Skeletal muscle satellite cell (primary cell): ENCODE results near the gene KLF9.

ENCODE experiments used
- H3K27me3 ChIP-seq: 2 replicates; pipeline ENCODE4 v1.7.0; 2013; ENCODE audit warnings: low read length; ENCODE audit not compliant: control insufficient read depth, insufficient read depth
- H3K36me3 ChIP-seq: 2 replicates; pipeline ENCODE4 v1.7.0; 2013; ENCODE audit warnings: mild to moderate bottlenecking, control low read depth, low read length; ENCODE audit not compliant: insufficient read depth
- H3K4me1 ChIP-seq: 2 replicates; pipeline ENCODE4 v1.7.0; 2013; ENCODE audit warnings: low read length; ENCODE audit not compliant: control insufficient read depth, insufficient read depth
- H3K4me2 ChIP-seq: 2 replicates; pipeline ENCODE4 v1.7.0; 2013; ENCODE audit warnings: mild to moderate bottlenecking, low read length
- H3K4me3 ChIP-seq: 2 replicates; pipeline ENCODE4 v1.7.0; 2013; ENCODE audit warnings: low read length
- H3K9ac ChIP-seq: 2 replicates; pipeline ENCODE4 v1.7.0; 2013; ENCODE audit warnings: mild to moderate bottlenecking, low read depth, low read length, moderate library complexity
- H3K9me3 ChIP-seq: replicated peaks from 2 replicates; pipeline ENCODE4 v1.7.0; 2013; ENCODE audit warnings: mild to moderate bottlenecking, control low read depth, low read length

The KLF9 gene

GRCh38 chr9:70385426-70385825 is 29.0 kb downstream of the KLF9 start:
- H3K36me3 ChIP-seq: peaks cover 58% of the 10 kb centered on the region

GRCh38 chr9:70382709-70383605 is 31.5 kb downstream of the KLF9 start:
- Histone ChIP-seq H3K36me3 (peaks cover 53% of the 10 kb centered on the region), H3K4me2 (no peak overlapping the region), H3K9ac (no peak overlapping the region), H3K4me3 (no peak overlapping the region), H3K4me1 (no peaks in the 10 kb centered on the region), H3K9me3 (no peaks in the 10 kb centered on the region), H3K27me3 (no peaks in the 10 kb centered on the region)

More at GRCh38 chr9:70385426-70385825, 29.0 kb downstream of the KLF9 start:
- H3K4me1 ChIP-seq: peaks cover 11% of the 10 kb centered on the region
- no peak overlapping the region for H3K4me3 ChIP-seq
- no peaks in the 10 kb centered on the region for H3K27me3 ChIP-seq
- no peaks in the 10 kb centered on the region for H3K9me3 ChIP-seq
- no peak overlapping the region for H3K4me2 ChIP-seq
- no peak overlapping the region for H3K9ac ChIP-seq

GRCh38 chr9:70382046-70382708 is 32.3 kb downstream of the KLF9 start:
- H3K27me3 ChIP-seq: no peaks in the 10 kb centered on the region
- no peaks in the 10 kb centered on the region for H3K9me3 ChIP-seq
- H3K4me2 ChIP-seq: no peak overlapping the region
- H3K4me3 ChIP-seq: no peak overlapping the region
- H3K9ac ChIP-seq: no peak overlapping the region
- H3K4me1 ChIP-seq: no peaks in the 10 kb centered on the region
- H3K36me3 ChIP-seq: peaks cover 48% of the 10 kb centered on the region

- Histone ChIP-seq H3K4me1 (peaks cover 5% of the 10 kb centered on the region), H3K4me2 (peak overlapping the region; percentile 58), H3K9ac (no peak overlapping the region), H3K9me3 (no peaks in the 10 kb centered on the region), H3K27me3 (no peaks in the 10 kb centered on the region), H3K36me3 (no peaks in the 10 kb centered on the region), H3K4me3 (no peak overlapping the region)
Measured at GRCh38 chr9:70374962-70375618, 39.4 kb downstream of the KLF9 start.

GRCh38 chr9:70367305-70367930 is 47.0 kb downstream of the KLF9 start:
- H3K4me2 ChIP-seq: no peak overlapping the region
- no peaks in the 10 kb centered on the region for H3K4me1 ChIP-seq
- no peak overlapping the region for H3K4me3 ChIP-seq
- no peaks in the 10 kb centered on the region for H3K9me3 ChIP-seq
- H3K36me3 ChIP-seq: no peaks in the 10 kb centered on the region
- no peak overlapping the region for H3K9ac ChIP-seq
- H3K27me3 ChIP-seq: no peaks in the 10 kb centered on the region

GRCh38 chr9:70363760-70364159 is 50.7 kb downstream of the KLF9 start:
- H3K4me1 ChIP-seq: no peaks in the 10 kb centered on the region
- no peaks in the 10 kb centered on the region for H3K36me3 ChIP-seq
- H3K27me3 ChIP-seq: no peaks in the 10 kb centered on the region
- H3K4me3 ChIP-seq: no peak overlapping the region
- H3K4me2 ChIP-seq: no peak overlapping the region
- H3K9me3 ChIP-seq: no peaks in the 10 kb centered on the region
- no peak overlapping the region for H3K9ac ChIP-seq

GRCh38 chr9:70362952-70363351 is 51.5 kb downstream of the KLF9 start:
- no peak overlapping the region for H3K4me2 ChIP-seq
- peaks cover 4% of the 10 kb centered on the region for H3K36me3 ChIP-seq
- no peaks in the 10 kb centered on the region for H3K4me1 ChIP-seq
- H3K4me3 ChIP-seq: no peak overlapping the region
- H3K27me3 ChIP-seq: no peaks in the 10 kb centered on the region
- H3K9ac ChIP-seq: no peak overlapping the region
- H3K9me3 ChIP-seq: no peaks in the 10 kb centered on the region

GRCh38 chr9:70355801-70356200 is 58.7 kb downstream of the KLF9 start:
- H3K36me3 ChIP-seq: peaks cover 20% of the 10 kb centered on the region
- H3K9ac ChIP-seq: no peak overlapping the region
- H3K4me2 ChIP-seq: no peak overlapping the region
- H3K4me3 ChIP-seq: no peak overlapping the region
- no peaks in the 10 kb centered on the region for H3K9me3 ChIP-seq
- H3K27me3 ChIP-seq: no peaks in the 10 kb centered on the region
- H3K4me1 ChIP-seq: peaks cover 6% of the 10 kb centered on the region

- no peaks in the 10 kb centered on the region for H3K9me3 ChIP-seq
- H3K4me1 ChIP-seq: peaks cover 6% of the 10 kb centered on the region
- peaks cover 31% of the 10 kb centered on the region for H3K36me3 ChIP-seq
- no peak overlapping the region for H3K4me2 ChIP-seq
- H3K9ac ChIP-seq: no peak overlapping the region
- H3K4me3 ChIP-seq: no peak overlapping the region
- no peaks in the 10 kb centered on the region for H3K27me3 ChIP-seq
Measured at GRCh38 chr9:70352802-70353201, 61.7 kb downstream of the KLF9 start.

- Histone ChIP-seq H3K4me1 (peaks cover 6% of the 10 kb centered on the region), H3K27me3 (no peaks in the 10 kb centered on the region), H3K36me3 (peaks cover 31% of the 10 kb centered on the region), H3K4me3 (no peak overlapping the region), H3K9ac (no peak overlapping the region), H3K4me2 (no peak overlapping the region), H3K9me3 (no peaks in the 10 kb centered on the region)
Measured at GRCh38 chr9:70352356-70352755, 62.1 kb downstream of the KLF9 start.

GRCh38 chr9:70347046-70347445 is 67.4 kb downstream of the KLF9 start:
- Histone ChIP-seq H3K4me2 (no peak overlapping the region), H3K4me3 (no peak overlapping the region), H3K9ac (no peak overlapping the region), H3K36me3 (peaks cover 41% of the 10 kb centered on the region), H3K4me1 (peaks cover 3% of the 10 kb centered on the region), H3K9me3 (no peaks in the 10 kb centered on the region), H3K27me3 (no peaks in the 10 kb centered on the region)
